Vagina (tissue), 2 donors: Measurements from ENCODE around the gene POU6F2. TPM values are rescaled to one million over a fixed set of nuclear protein-coding genes. Genes with fewer than 3 reads are reported as not detected.

ENCODE experiments used
- DNase-seq, 2 donors: peaks; one replicate each; pipeline ENCODE4 v3.0.0-alpha.2; 2017; ENCODE audit errors: extremely low spot score in 2 of 2
- H3K27ac ChIP-seq: fragments of 200-600 bp; sonication (generic); one replicate; pipeline ENCODE4 v1.5.1; 2019
- H3K27me3 ChIP-seq: fragments of 200-600 bp; sonication (generic); one replicate; pipeline ENCODE4 v1.5.1; 2019
- H3K36me3 ChIP-seq, 2 donors: fragments of 200-600 bp; sonication (generic); one replicate each; pipeline ENCODE4 v1.5.1; 2017 to 2019
- H3K4me1 ChIP-seq: fragments of 200-600 bp; sonication (generic); one replicate; pipeline ENCODE4 v1.5.1; 2019
- H3K4me3 ChIP-seq, 2 donors: fragments of 200-600 bp; sonication (generic); 1 replicate in 1 of 2; 2 replicates in 1 of 2; pipeline ENCODE4 v1.5.1; 2016 to 2019
- H3K9me3 ChIP-seq: fragments of 200-600 bp; sonication (generic); one replicate; pipeline ENCODE4 v1.5.1; 2019
- POLR2A ChIP-seq, 2 donors: fragments of 450-650 bp; IDR thresholded peaks; one replicate each; pipeline ENCODE4 v1.6.1; 2017; ENCODE audit warnings: antibody characterized with exemption in 2 of 2, mild to moderate bottlenecking in 2 of 2, moderate library complexity in 2 of 2
- POLR2AphosphoS5 ChIP-seq, 2 donors: sonication (generic); formaldehyde crosslinking; IDR thresholded peaks; one replicate each; pipeline ENCODE4 v1.9.0; 2017; ENCODE audit warnings: antibody characterized with exemption in 2 of 2, mild to moderate bottlenecking in 2 of 2, low read depth in 1 of 2; ENCODE audit not compliant: insufficient read depth in 1 of 2
- intact Hi-C: fragments of 100-400 bp; cut with DNase I; formaldehyde crosslinking; loops from one replicate; pipeline ENCODE4 v1.15.1; 2023
- total RNA-seq: library from RNA; depleted of rRNA; stranded (reverse); fragments of >200 nt; gene quantifications from one replicate; pipeline ENCODE4 v1.2.3, GENCODE V29; 2016
- TF ChIP-seq, protein P1 (sequence below), 3 experiments: fragments of 450-650 bp in 2 of 3; fragments of 200-600 bp in 1 of 3; sonication (generic) in 1 of 3; IDR thresholded peaks; one replicate each; pipeline ENCODE4 v1.5.1; 2017 to 2019; ENCODE audit warnings: antibody characterized with exemption in 3 of 3, mild to moderate bottlenecking in 2 of 3, moderate library complexity in 2 of 3

Gene POU6F2
- total RNA-seq, 1 donor from 2014 or later: not detected

DNA sequence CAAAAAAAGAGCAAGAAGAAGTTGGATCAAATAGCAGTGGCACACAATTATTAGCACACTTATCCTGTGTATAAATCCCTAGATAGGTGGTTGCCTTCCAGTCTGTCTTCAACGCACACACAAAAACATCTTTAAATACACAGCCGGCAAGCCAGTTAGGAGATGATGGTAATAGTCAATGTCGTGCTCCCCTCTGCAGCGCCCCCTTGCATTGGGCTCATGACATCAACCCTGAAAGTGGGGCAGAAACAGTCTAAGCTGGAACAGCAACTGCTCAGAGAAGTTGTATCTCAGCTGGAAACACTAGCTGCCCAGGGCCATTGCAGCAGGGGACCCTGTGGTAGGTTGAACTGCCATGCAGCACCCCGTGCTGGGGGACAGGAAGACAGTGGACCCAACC is 409.0 kb downstream of the POU6F2 start:
- no peaks in the 10 kb centered on the region for H3K36me3 ChIP-seq
- no peak for DNase-seq
- H3K27me3 ChIP-seq: no peaks in the 10 kb centered on the region
- no peak overlapping the region for H3K4me3 ChIP-seq
- no peaks in the 10 kb centered on the region for H3K9me3 ChIP-seq
- TF ChIP-seq POLR2A (IDR thresholded peaks at IDR 0.05): no peak
- TF ChIP-seq, protein P1, sequence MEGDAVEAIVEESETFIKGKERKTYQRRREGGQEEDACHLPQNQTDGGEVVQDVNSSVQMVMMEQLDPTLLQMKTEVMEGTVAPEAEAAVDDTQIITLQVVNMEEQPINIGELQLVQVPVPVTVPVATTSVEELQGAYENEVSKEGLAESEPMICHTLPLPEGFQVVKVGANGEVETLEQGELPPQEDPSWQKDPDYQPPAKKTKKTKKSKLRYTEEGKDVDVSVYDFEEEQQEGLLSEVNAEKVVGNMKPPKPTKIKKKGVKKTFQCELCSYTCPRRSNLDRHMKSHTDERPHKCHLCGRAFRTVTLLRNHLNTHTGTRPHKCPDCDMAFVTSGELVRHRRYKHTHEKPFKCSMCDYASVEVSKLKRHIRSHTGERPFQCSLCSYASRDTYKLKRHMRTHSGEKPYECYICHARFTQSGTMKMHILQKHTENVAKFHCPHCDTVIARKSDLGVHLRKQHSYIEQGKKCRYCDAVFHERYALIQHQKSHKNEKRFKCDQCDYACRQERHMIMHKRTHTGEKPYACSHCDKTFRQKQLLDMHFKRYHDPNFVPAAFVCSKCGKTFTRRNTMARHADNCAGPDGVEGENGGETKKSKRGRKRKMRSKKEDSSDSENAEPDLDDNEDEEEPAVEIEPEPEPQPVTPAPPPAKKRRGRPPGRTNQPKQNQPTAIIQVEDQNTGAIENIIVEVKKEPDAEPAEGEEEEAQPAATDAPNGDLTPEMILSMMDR (IDR thresholded peaks at IDR 0.05): no peak
- TF ChIP-seq POLR2AphosphoS5 (IDR thresholded peaks at IDR 0.05; ENCODE audit: insufficient read depth in 1 of 2, low read depth in 1 of 2): no peak
- intact Hi-C loops: no loop called here
- no peak overlapping the region for H3K27ac ChIP-seq
- H3K4me1 ChIP-seq: no peaks in the 10 kb centered on the region

DNA sequence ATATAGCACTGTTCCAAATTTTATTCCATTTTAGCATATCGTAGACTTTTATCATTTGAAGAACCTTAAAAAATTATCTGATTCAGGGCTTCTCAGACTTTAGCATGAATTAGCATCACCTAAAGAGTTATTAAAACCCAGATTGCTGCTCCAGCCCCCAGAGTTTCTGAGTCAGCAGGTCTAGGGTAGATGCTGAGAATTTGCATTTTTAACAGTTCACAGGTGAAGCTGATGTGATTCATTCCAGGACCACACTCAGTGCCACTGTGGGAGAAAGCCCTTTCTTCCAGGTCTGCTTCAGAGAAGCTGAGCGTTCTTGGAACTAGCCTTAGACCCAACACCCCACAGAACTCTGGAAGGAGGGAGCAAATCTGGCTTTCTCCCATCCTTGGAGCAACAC is 414.4 kb downstream of the POU6F2 start:
- intact Hi-C loops: no loop called here
- Histone ChIP-seq H3K27ac (no peak overlapping the region), H3K36me3 (no peaks in the 10 kb centered on the region), H3K4me3 (no peak overlapping the region), H3K27me3 (no peaks in the 10 kb centered on the region), H3K9me3 (no peaks in the 10 kb centered on the region), H3K4me1 (no peaks in the 10 kb centered on the region)
- TF ChIP-seq POLR2A (IDR thresholded peaks at IDR 0.05): no peak
- TF ChIP-seq, protein P1 (IDR thresholded peaks at IDR 0.05): no peak
- no peak for TF ChIP-seq POLR2AphosphoS5 (IDR thresholded peaks at IDR 0.05; ENCODE audit: insufficient read depth in 1 of 2, low read depth in 1 of 2)
- DNase-seq: no peak

DNA sequence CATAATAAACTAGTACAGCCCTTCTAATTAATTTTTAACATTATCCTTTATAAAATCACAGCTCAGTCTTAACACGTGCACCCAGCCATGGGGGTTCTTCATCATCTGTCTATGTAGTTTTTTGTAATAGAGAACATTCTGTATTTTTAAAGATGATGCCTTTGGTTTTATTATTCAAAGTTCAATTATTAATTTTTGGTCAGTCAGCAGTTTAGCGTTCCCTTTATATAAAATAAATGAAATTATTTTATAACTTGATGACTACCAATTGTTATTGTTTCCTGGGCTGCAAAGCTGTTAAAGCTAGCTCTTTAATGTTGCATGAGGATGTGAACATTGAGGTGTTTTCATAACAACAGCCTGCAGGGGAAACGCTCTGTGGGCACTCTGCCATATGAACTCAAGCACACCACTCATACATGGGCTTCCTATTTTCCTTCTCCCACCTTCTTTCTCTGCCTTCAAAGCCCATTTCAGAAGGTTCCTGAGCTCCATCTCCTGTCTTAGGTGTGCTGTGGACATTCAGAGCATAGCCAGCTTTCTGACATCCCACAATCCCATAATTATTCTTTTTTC is 416.5 kb downstream of the POU6F2 start:
- no peaks in the 10 kb centered on the region for H3K27me3 ChIP-seq
- H3K4me1 ChIP-seq: no peaks in the 10 kb centered on the region
- DNase-seq: no peak
- H3K27ac ChIP-seq: no peak overlapping the region
- no peak overlapping the region for H3K4me3 ChIP-seq
- H3K9me3 ChIP-seq: no peaks in the 10 kb centered on the region
- no peaks in the 10 kb centered on the region for H3K36me3 ChIP-seq
- intact Hi-C loops: no loop called here
- TF ChIP-seq, protein P1 (IDR thresholded peaks at IDR 0.05): no peak
- TF ChIP-seq POLR2A (IDR thresholded peaks at IDR 0.05) (no peak), POLR2AphosphoS5 (IDR thresholded peaks at IDR 0.05; ENCODE audit: insufficient read depth in 1 of 2, low read depth in 1 of 2) (no peak)

DNA sequence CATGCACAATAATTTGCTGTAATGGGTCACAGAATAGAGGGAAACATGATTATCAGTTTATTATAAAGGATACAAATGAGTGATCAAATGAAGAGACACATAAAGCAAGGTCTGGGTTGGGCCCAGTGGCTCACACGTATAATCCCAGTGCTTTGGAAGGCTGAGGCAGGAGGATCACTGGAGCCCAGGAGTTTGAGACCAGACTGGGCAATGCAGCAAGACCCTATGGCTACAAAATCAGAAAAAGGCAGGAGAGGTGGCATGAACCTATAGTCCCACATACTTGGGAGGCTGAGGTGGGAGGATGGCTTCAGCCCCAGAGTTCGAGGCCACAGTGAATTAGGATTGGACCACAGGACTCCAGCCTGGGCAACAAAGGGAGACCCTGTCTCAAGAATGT is 421.7 kb downstream of the POU6F2 start:
- H3K27ac ChIP-seq: no peak overlapping the region
- H3K4me1 ChIP-seq: no peaks in the 10 kb centered on the region
- TF ChIP-seq POLR2AphosphoS5 (IDR thresholded peaks at IDR 0.05; ENCODE audit: insufficient read depth in 1 of 2, low read depth in 1 of 2): no peak
- TF ChIP-seq, protein P1 (IDR thresholded peaks at IDR 0.05): no peak
- TF ChIP-seq POLR2A (IDR thresholded peaks at IDR 0.05): no peak
- H3K9me3 ChIP-seq: no peaks in the 10 kb centered on the region
- no peaks in the 10 kb centered on the region for H3K36me3 ChIP-seq
- H3K4me3 ChIP-seq: no peak overlapping the region
- no peak for DNase-seq
- intact Hi-C loops: loop anchor here (2.0 kb wide), 1 partner anchor 253 kb away; no protein-coding TSS in a partner anchor
- H3K27me3 ChIP-seq: no peaks in the 10 kb centered on the region

DNA sequence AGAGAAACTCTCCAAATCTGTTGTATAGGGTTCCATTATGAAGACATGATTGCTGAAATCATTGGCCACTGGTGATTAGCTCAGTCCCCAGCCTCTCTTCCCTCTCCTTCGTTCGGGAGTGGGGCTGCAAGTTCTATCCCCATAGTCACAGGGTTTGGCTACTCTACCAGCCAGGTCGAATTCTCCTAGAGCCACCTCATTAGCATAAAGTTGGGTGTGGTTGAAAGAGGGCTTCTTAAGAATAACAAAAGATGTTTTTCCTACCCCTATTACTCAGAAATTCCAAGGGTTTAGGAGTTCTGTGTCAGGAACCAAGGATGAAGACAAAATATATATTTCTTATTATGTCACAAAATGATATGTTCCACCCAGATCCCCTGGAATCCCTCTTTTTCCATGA is 422.3 kb downstream of the POU6F2 start:
- H3K27me3 ChIP-seq: no peaks in the 10 kb centered on the region
- H3K4me3 ChIP-seq: no peak overlapping the region
- intact Hi-C loops: loop anchor here (2.0 kb wide), 1 partner anchor 253 kb away; no protein-coding TSS in a partner anchor
- no peaks in the 10 kb centered on the region for H3K36me3 ChIP-seq
- no peak overlapping the region for H3K27ac ChIP-seq
- TF ChIP-seq, protein P1 (IDR thresholded peaks at IDR 0.05): no peak
- TF ChIP-seq POLR2AphosphoS5 (IDR thresholded peaks at IDR 0.05; ENCODE audit: insufficient read depth in 1 of 2, low read depth in 1 of 2) (no peak), POLR2A (IDR thresholded peaks at IDR 0.05) (no peak)
- H3K9me3 ChIP-seq: no peaks in the 10 kb centered on the region
- no peak for DNase-seq
- H3K4me1 ChIP-seq: no peaks in the 10 kb centered on the region
